Right lung (tissue), 10 donors: Measurements from ENCODE around the gene SI. TPM values are rescaled to one million over a fixed set of nuclear protein-coding genes. Genes with fewer than 3 reads are reported as not detected.
"Not testable (repeated sequence)": the region's sequence is repeated elsewhere in the genome, so short reads cannot be mapped to it uniquely, and the experiment has no call there.

Experiments
- DNase-seq, 2 donors: peaks; one replicate each; pipeline ENCODE4 v3.0.0-alpha.2; 2013
- long read RNA-seq, 8 donors: transcript quantifications; one replicate each; lab custom pipeline, GENCODE V29; 2026
- polyA plus RNA-seq, 5 donors: library from polyadenylated mRNA; unstranded; fragments of 120-200 nt; gene quantifications; one replicate each; pipeline versions ENCODE4 v1.2.1 to v1.2.3, GENCODE V29; 2013; ENCODE audit warnings: inconsistent platforms in 1 of 5, low replicate concordance in 1 of 5; ENCODE audit not compliant: insufficient read length in 5 of 5, insufficient read depth in 1 of 5

Gene SI
- polyA plus RNA-seq, result under 1 TPM in 1 of 5 donors, not detected in 4; 0.17 TPM
- long read RNA-seq, donor 1, result 0 reads
- long read RNA-seq, donor 2, result 0 reads
- long read RNA-seq, donor 3, result 0 reads
- long read RNA-seq, donor 4, result 0 reads
- long read RNA-seq, donor 5, result 0 reads
- long read RNA-seq, donor 6, result 0 reads
- long read RNA-seq, donor 7, result 0 reads
- long read RNA-seq, donor 8, result 0 reads

- no peak for DNase-seq
Observed at GRCh38 chr3:165078293-165078692, at the start of gene SI. Gene SI, minus strand, starts transcription at chr3:165078496. Its CDS starts 2,484 bp downstream, at chr3:165076012.

- no peak for DNase-seq
Observed at GRCh38 chr3:165125836-165126235, 47.5 kb upstream of the SI start.

GRCh38 chr3:165111401-165111800 is 33.1 kb upstream of the SI start:
- DNase-seq, result no peak

- no peak for DNase-seq
Observed at GRCh38 chr3:165103616-165104015, 25.3 kb upstream of the SI start.

- no peak for DNase-seq
Observed at GRCh38 chr3:165082650-165083049, 4.4 kb upstream of the SI start.

GRCh38 chr3:165081183-165081582 is 2.9 kb upstream of the SI start:
- no peak for DNase-seq

- DNase-seq, result no peak
Observed at GRCh38 chr3:165075695-165076094, 2.6 kb downstream of the SI start.

- DNase-seq, result no peak
Observed at GRCh38 chr3:165070682-165071081, 7.6 kb downstream of the SI start.

- no peak for DNase-seq
Observed at GRCh38 chr3:165056510-165056909, 21.8 kb downstream of the SI start.

GRCh38 chr3:165040186-165040585 is 38.1 kb downstream of the SI start:
- no peak for DNase-seq

- DNase-seq, result no peak
Observed at GRCh38 chr3:165011557-165011956, 66.7 kb downstream of the SI start.

- DNase-seq, result no peak
Observed at GRCh38 chr3:164984947-164985346, 93.3 kb downstream of the SI start.

GRCh38 chr3:164962610-164963009 is 115.7 kb downstream of the SI start:
- no peak for DNase-seq

- no peak for DNase-seq
Observed at GRCh38 chr3:164952966-164953365, 125.3 kb downstream of the SI start.

- not testable (repeated sequence) for DNase-seq
Observed at GRCh38 chr3:164951403-164951802, 126.9 kb downstream of the SI start.

GRCh38 chr3:164940745-164941144 is 137.6 kb downstream of the SI start:
- no peak for DNase-seq

- DNase-seq, result no peak
Observed at GRCh38 chr3:164929642-164930041, 148.7 kb downstream of the SI start.

Other genes with a start within 250 kb of the SI start
- gene SLITRK3, start 117.9 kb upstream of the SI start, polyA plus RNA-seq, result under 1 TPM in 3 of 5 donors, not detected in 2; 0.04 to 0.10 (median 0.06) TPM